Activated CD4-positive, alpha-beta T cell treated with anti-CD3 and anti-CD28 coated beads, Interleukin-2, amount 10 ng/mL, durations not matched to agents 7 days and 5 days (primary cell): Measurements from ENCODE around the gene GNB1. TPM values are rescaled to one million over a fixed set of nuclear protein-coding genes. Genes with fewer than 3 reads are reported as not detected.
A peak's percentile ranks its signal among the peaks of the same experiment; 100 is the strongest.
"Not testable (repeated sequence)": the region's sequence is repeated elsewhere in the genome, so short reads cannot be mapped to it uniquely, and the experiment has no call there.

Experiments used
- CTCF ChIA-PET: fragments of 350-600 bp; sonication (Branson Sonifier 250); formaldehyde crosslinking; loops from one replicate; lab custom pipeline; 2021; ENCODE audit warnings: antibody characterized with exemption; lab: Charles Lee
- POLR2A ChIA-PET: fragments of 350-600 bp; sonication (Branson Sonifier 250); formaldehyde crosslinking; loops from one replicate; lab custom pipeline; 2021; ENCODE audit warnings: antibody characterized with exemption; lab: Charles Lee
- DNase-seq: peaks from one replicate; pipeline ENCODE4 v3.0.0-alpha.2; 2020
- H3K27ac Mint-ChIP-seq: one replicate; pipeline ENCODE4 v1.8.0; 2021; ENCODE audit warnings: mild to moderate bottlenecking, moderate library complexity, mixed read lengths
- H3K27me3 Mint-ChIP-seq: one replicate; pipeline ENCODE4 v1.8.0; 2021; ENCODE audit warnings: mixed read lengths
- H3K36me3 Mint-ChIP-seq: one replicate; pipeline ENCODE4 v1.8.0; 2021; ENCODE audit warnings: low read depth, mixed read lengths
- H3K4me1 Mint-ChIP-seq: one replicate; pipeline ENCODE4 v1.8.0; 2021; ENCODE audit warnings: mixed read lengths
- H3K4me3 Mint-ChIP-seq: one replicate; pipeline ENCODE4 v1.8.0; 2021; ENCODE audit warnings: mild to moderate bottlenecking, moderate library complexity, mixed read lengths
- H3K9me3 Mint-ChIP-seq: one replicate; pipeline ENCODE4 v1.8.0; 2021; ENCODE audit warnings: mixed read lengths
- total RNA-seq, 2 experiments: library from RNA; stranded (reverse); gene quantifications; one replicate each; pipeline ENCODE4 v1.2.3, GENCODE V29; 2021

Gene GNB1
- total RNA-seq, 2 experiments from 2014 or later, result 368 to 454 TPM

- CTCF ChIA-PET, result interaction anchor here (0.6 to 1.9 kb wide), 5 partner anchors 11 to 59 kb away, joined by 3 to 6 read pairs (median 3); no protein-coding TSS in a partner anchor
- Mint-ChIP-seq H3K4me3 (peak overlapping the region; percentile 84), H3K27ac (peak overlapping the region; percentile 93), H3K9me3 (no peaks in the 10 kb centered on the region), H3K27me3 (no peaks in the 10 kb centered on the region), H3K36me3 (peaks cover 26% of the 10 kb centered on the region), H3K4me1 (peaks cover 47% of the 10 kb centered on the region)
- POLR2A ChIA-PET, result interaction anchor here (0.8 kb wide), 1 partner anchor 9 kb away, joined by 8 read pairs; no protein-coding TSS in a partner anchor
- no peak for DNase-seq
Observed at GRCh38 chr1:1889090-1889750, 1.7 kb downstream of the GNB1 start.

- peaks cover 34% of the 10 kb centered on the region for H3K36me3 Mint-ChIP-seq
- H3K9me3 Mint-ChIP-seq, H3K4me3 Mint-ChIP-seq, H3K27me3 Mint-ChIP-seq, POLR2A ChIA-PET, DNase-seq, H3K27ac Mint-ChIP-seq, CTCF ChIA-PET: not testable (repeated sequence)
- H3K4me1 Mint-ChIP-seq, result peaks cover 58% of the 10 kb centered on the region
Observed at GRCh38 chr1:1883890-1884289, 7.0 kb downstream of the GNB1 start.

- no peak for DNase-seq
- ChIA-PET CTCF (interaction anchor here (0.6 to 1.4 kb wide), 2 partner anchors 12 to 942 kb away, joined by 3 to 5 read pairs; no protein-coding TSS in a partner anchor), POLR2A (no interaction called here)
- H3K27me3 Mint-ChIP-seq, result no peaks in the 10 kb centered on the region
- H3K27ac Mint-ChIP-seq, result peak overlapping the region; percentile 25
- no peak overlapping the region for H3K4me3 Mint-ChIP-seq
- H3K36me3 Mint-ChIP-seq, result peaks cover 37% of the 10 kb centered on the region
- H3K4me1 Mint-ChIP-seq, result peaks cover 58% of the 10 kb centered on the region
- no peaks in the 10 kb centered on the region for H3K9me3 Mint-ChIP-seq
Observed at GRCh38 chr1:1883092-1883873, 7.6 kb downstream of the GNB1 start.

DNA sequence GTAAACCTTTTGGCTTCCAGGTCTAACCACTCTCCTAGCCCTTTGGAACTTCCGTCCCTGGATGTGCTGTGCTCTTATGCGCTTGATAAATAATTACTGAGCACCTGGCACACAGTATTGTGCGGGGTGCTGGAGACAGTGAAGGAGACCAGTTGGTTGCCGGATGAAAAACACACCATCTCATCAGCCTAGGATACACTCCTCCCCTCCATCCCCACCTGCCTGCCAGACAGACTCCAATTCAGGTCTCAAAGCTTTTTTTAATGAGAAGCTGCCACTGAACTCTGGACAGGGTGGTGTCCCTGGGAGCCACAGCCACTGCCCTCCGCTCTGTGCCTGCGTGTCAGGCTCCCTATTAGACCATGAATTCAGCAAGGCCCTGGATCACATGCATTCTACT lies 9.2 kb downstream of the GNB1 start:
- H3K4me3 Mint-ChIP-seq, result no peak overlapping the region
- POLR2A ChIA-PET, result no interaction called here
- CTCF ChIA-PET, result interaction anchor here (0.9 kb wide), 1 partner anchor 12 kb away, joined by 3 read pairs; no protein-coding TSS in a partner anchor
- H3K4me1 Mint-ChIP-seq, result peaks cover 53% of the 10 kb centered on the region
- H3K36me3 Mint-ChIP-seq, result peaks cover 32% of the 10 kb centered on the region
- no peaks in the 10 kb centered on the region for H3K9me3 Mint-ChIP-seq
- no peak for DNase-seq
- no peak overlapping the region for H3K27ac Mint-ChIP-seq
- H3K27me3 Mint-ChIP-seq, result no peaks in the 10 kb centered on the region

GRCh38 chr1:1880617-1881312 lies 10.1 kb downstream of the GNB1 start:
- Mint-ChIP-seq H3K36me3 (peaks cover 37% of the 10 kb centered on the region), H3K27ac (no peak overlapping the region), H3K9me3 (no peaks in the 10 kb centered on the region), H3K4me1 (peaks cover 56% of the 10 kb centered on the region), H3K27me3 (no peaks in the 10 kb centered on the region), H3K4me3 (no peak overlapping the region)
- CTCF ChIA-PET, result interaction anchor here (0.7 kb wide), 1 partner anchor 303 kb away, joined by 5 read pairs; no protein-coding TSS in a partner anchor
- no peak for DNase-seq
- POLR2A ChIA-PET, result no interaction called here

- peaks cover 44% of the 10 kb centered on the region for H3K36me3 Mint-ChIP-seq
- ChIA-PET CTCF (interaction anchor here (0.5 kb wide), 1 partner anchor 199 kb away, joined by 3 read pairs; no protein-coding TSS in a partner anchor), POLR2A (no interaction called here)
- peaks cover 61% of the 10 kb centered on the region for H3K4me1 Mint-ChIP-seq
- no peak overlapping the region for H3K4me3 Mint-ChIP-seq
- DNase-seq, result no peak
- no peaks in the 10 kb centered on the region for H3K9me3 Mint-ChIP-seq
- H3K27ac Mint-ChIP-seq, result no peak overlapping the region
- no peaks in the 10 kb centered on the region for H3K27me3 Mint-ChIP-seq
Observed at GRCh38 chr1:1879942-1880341, 10.9 kb downstream of the GNB1 start.

DNA sequence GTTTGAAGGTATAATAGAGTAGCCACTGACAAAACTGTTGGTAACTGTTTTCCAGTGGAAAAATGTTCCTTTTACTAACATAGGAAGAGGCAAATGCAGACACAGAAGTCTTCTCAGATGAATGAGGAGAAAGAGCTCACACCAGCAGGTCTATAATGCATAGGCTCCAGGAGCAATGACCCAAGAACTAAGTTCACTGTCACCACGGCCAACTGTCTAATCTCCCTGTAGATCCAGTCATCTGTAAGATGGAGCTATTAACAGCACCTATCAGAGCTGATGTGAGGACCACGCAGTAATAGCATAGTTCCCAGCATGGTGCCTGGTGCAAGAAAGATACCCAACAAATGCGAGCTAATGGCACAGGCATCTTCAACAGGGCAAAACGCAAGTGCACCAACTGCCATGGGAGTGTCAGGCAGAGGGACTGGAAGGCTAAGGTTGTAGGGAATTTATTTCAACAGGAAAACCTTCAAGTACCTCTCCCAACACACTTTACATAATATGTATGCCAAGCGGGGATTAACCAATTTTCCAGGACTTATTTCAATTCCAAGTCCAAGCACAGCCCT lies 12.9 kb downstream of the GNB1 start:
- H3K36me3 Mint-ChIP-seq, result peaks cover 50% of the 10 kb centered on the region
- no peaks in the 10 kb centered on the region for H3K9me3 Mint-ChIP-seq
- no peaks in the 10 kb centered on the region for H3K27me3 Mint-ChIP-seq
- CTCF ChIA-PET, result interaction anchor here (0.8 to 1.0 kb wide), 4 partner anchors 12 to 28 kb away, joined by 3 read pairs; no protein-coding TSS in a partner anchor
- peaks cover 49% of the 10 kb centered on the region for H3K4me1 Mint-ChIP-seq
- DNase-seq, result no peak
- H3K27ac Mint-ChIP-seq, result peak overlapping the region; percentile 28
- H3K4me3 Mint-ChIP-seq, result no peak overlapping the region
- POLR2A ChIA-PET, result no interaction called here

- no peaks in the 10 kb centered on the region for H3K9me3 Mint-ChIP-seq
- ChIA-PET CTCF (interaction anchor here (1.2 kb wide), 2 partner anchors 9 to 12 kb away, joined by 3 to 6 read pairs; no protein-coding TSS in a partner anchor), POLR2A (no interaction called here)
- H3K4me3 Mint-ChIP-seq, result no peak overlapping the region
- H3K4me1 Mint-ChIP-seq, result peaks cover 55% of the 10 kb centered on the region
- H3K27ac Mint-ChIP-seq, result no peak overlapping the region
- H3K36me3 Mint-ChIP-seq, result peaks cover 58% of the 10 kb centered on the region
- H3K27me3 Mint-ChIP-seq, result no peaks in the 10 kb centered on the region
- DNase-seq, result no peak
Observed at GRCh38 chr1:1876335-1876930, 14.5 kb downstream of the GNB1 start.

DNA sequence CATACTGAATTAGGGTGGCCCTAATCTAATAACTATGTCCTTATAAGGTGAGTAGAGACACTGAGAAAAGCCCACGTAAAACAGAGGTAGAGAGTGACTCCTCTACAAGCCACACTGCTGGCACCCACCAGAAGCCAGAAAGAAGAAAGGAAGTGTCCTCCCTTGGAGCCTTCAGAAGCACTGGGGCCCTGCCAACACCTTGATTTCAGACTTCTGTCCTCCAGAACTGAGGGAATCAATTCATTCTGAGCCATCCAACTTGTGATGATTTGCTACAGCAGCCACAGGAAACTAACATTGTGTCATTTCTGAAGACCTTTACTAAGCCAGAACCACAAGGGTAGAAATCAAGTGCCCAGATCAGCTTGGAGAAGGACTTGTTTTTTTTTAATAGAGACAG lies 15.0 kb downstream of the GNB1 start:
- Mint-ChIP-seq H3K36me3 (peaks cover 61% of the 10 kb centered on the region), H3K27ac (no peak overlapping the region), H3K9me3 (no peaks in the 10 kb centered on the region), H3K4me3 (no peak overlapping the region), H3K4me1 (peaks cover 54% of the 10 kb centered on the region), H3K27me3 (no peaks in the 10 kb centered on the region)
- no peak for DNase-seq
- ChIA-PET POLR2A (no interaction called here), CTCF (interaction anchor here (1.2 kb wide), 1 partner anchor 10 kb away, joined by 3 read pairs; no protein-coding TSS in a partner anchor)

- ChIA-PET POLR2A (no interaction called here), CTCF (interaction anchor here (0.7 kb wide), 1 partner anchor 68 kb away, joined by 3 read pairs; no protein-coding TSS in a partner anchor)
- DNase-seq, result no peak
- H3K9me3 Mint-ChIP-seq, result no peaks in the 10 kb centered on the region
- H3K4me3 Mint-ChIP-seq, result no peak overlapping the region
- peaks cover 65% of the 10 kb centered on the region for H3K36me3 Mint-ChIP-seq
- no peak overlapping the region for H3K27ac Mint-ChIP-seq
- H3K27me3 Mint-ChIP-seq, result no peaks in the 10 kb centered on the region
- peaks cover 53% of the 10 kb centered on the region for H3K4me1 Mint-ChIP-seq
Observed at GRCh38 chr1:1874901-1875300, 16.0 kb downstream of the GNB1 start.

- Mint-ChIP-seq H3K4me1 (peaks cover 45% of the 10 kb centered on the region), H3K9me3 (no peaks in the 10 kb centered on the region), H3K36me3 (peaks cover 59% of the 10 kb centered on the region), H3K4me3 (no peak overlapping the region), H3K27ac (no peak overlapping the region), H3K27me3 (no peaks in the 10 kb centered on the region)
- no peak for DNase-seq
- ChIA-PET CTCF (no interaction called here), POLR2A (no interaction called here)
Observed at GRCh38 chr1:1873186-1873585, 17.7 kb downstream of the GNB1 start.
